Vagina (tissue), 2 donors: ENCODE data around the gene RALGDS. TPM values are rescaled to one million over a fixed set of nuclear protein-coding genes. Genes with fewer than 3 reads are reported as not detected.

Experiments used
- DNase-seq, 2 donors: peaks; one replicate each; pipeline ENCODE4 v3.0.0-alpha.2; 2017; ENCODE audit errors: extremely low spot score in 2 of 2
- H3K27ac ChIP-seq: fragments of 200-600 bp; sonication (generic); one replicate; pipeline ENCODE4 v1.5.1; 2019
- H3K27me3 ChIP-seq: fragments of 200-600 bp; sonication (generic); one replicate; pipeline ENCODE4 v1.5.1; 2019
- H3K36me3 ChIP-seq, 2 donors: fragments of 200-600 bp; sonication (generic); one replicate each; pipeline ENCODE4 v1.5.1; 2017 to 2019
- H3K4me1 ChIP-seq: fragments of 200-600 bp; sonication (generic); one replicate; pipeline ENCODE4 v1.5.1; 2019
- H3K4me3 ChIP-seq, 2 donors: fragments of 200-600 bp; sonication (generic); 1 replicate in 1 of 2; 2 replicates in 1 of 2; pipeline ENCODE4 v1.5.1; 2016 to 2019
- H3K9me3 ChIP-seq: fragments of 200-600 bp; sonication (generic); one replicate; pipeline ENCODE4 v1.5.1; 2019
- CTCF ChIP-seq, 3 experiments: fragments of 450-650 bp in 2 of 3; fragments of 200-600 bp in 1 of 3; sonication (generic) in 1 of 3; IDR thresholded peaks; one replicate each; pipeline ENCODE4 v1.5.1; 2017 to 2019; ENCODE audit warnings: antibody characterized with exemption in 3 of 3, mild to moderate bottlenecking in 2 of 3, moderate library complexity in 2 of 3
- POLR2A ChIP-seq, 2 donors: fragments of 450-650 bp; IDR thresholded peaks; one replicate each; pipeline ENCODE4 v1.6.1; 2017; ENCODE audit warnings: antibody characterized with exemption in 2 of 2, mild to moderate bottlenecking in 2 of 2, moderate library complexity in 2 of 2
- POLR2AphosphoS5 ChIP-seq, 2 donors: sonication (generic); formaldehyde crosslinking; IDR thresholded peaks; one replicate each; pipeline ENCODE4 v1.9.0; 2017; ENCODE audit warnings: antibody characterized with exemption in 2 of 2, mild to moderate bottlenecking in 2 of 2, low read depth in 1 of 2; ENCODE audit not compliant: insufficient read depth in 1 of 2
- intact Hi-C: fragments of 100-400 bp; cut with DNase I; formaldehyde crosslinking; loops from one replicate; pipeline ENCODE4 v1.15.1; 2023
- total RNA-seq: library from RNA; depleted of rRNA; stranded (reverse); fragments of >200 nt; gene quantifications from one replicate; pipeline ENCODE4 v1.2.3, GENCODE V29; 2016

Gene RALGDS
- total RNA-seq, 1 donor from 2014 or later: 85.0 TPM

- H3K27ac ChIP-seq: peak overlapping the region; percentile 51
- intact Hi-C loops: loop anchor here (1.0 to 10.0 kb wide), 2 partner anchors 42 to 110 kb away; partner anchors contain the start of gene GTF3C5
- H3K4me1 ChIP-seq: peaks cover 84% of the 10 kb centered on the region
- no peak for DNase-seq
- no peaks in the 10 kb centered on the region for H3K9me3 ChIP-seq
- H3K36me3 ChIP-seq: no peaks in the 10 kb centered on the region
- no peaks in the 10 kb centered on the region for H3K27me3 ChIP-seq
- peak overlapping the region in 1 of 2 donors; percentile 33 for H3K4me3 ChIP-seq
- TF ChIP-seq POLR2A (IDR thresholded peaks at IDR 0.05): no peak
- no peak for TF ChIP-seq CTCF (IDR thresholded peaks at IDR 0.05)
- no peak for TF ChIP-seq POLR2AphosphoS5 (IDR thresholded peaks at IDR 0.05; ENCODE audit: insufficient read depth in 1 of 2, low read depth in 1 of 2)
Measured at GRCh38 chr9:133144904-133145851, 24.1 kb upstream of the RALGDS start.

- intact Hi-C loops: loop anchor here (1.0 to 10.0 kb wide), 2 partner anchors 41 to 110 kb away; partner anchors contain the start of gene GTF3C5
Measured at GRCh38 chr9:133144142-133144903, 23.3 kb upstream of the RALGDS start.

GRCh38 chr9:133143639-133144141 lies 22.6 kb upstream of the RALGDS start:
- intact Hi-C loops: loop anchor here (1.0 to 10.0 kb wide), 2 partner anchors 40 to 109 kb away; partner anchors contain the start of gene GTF3C5
- Histone ChIP-seq H3K27ac (peak overlapping the region; percentile 51), H3K4me1 (peaks cover 91% of the 10 kb centered on the region), H3K27me3 (no peaks in the 10 kb centered on the region), H3K9me3 (no peaks in the 10 kb centered on the region), H3K36me3 (no peaks in the 10 kb centered on the region), H3K4me3 (peak overlapping the region; percentile 33 to 56)
- TF ChIP-seq POLR2AphosphoS5 (IDR thresholded peaks at IDR 0.05; ENCODE audit: insufficient read depth in 1 of 2, low read depth in 1 of 2): no peak
- TF ChIP-seq POLR2A (IDR thresholded peaks at IDR 0.05): no peak
- TF ChIP-seq CTCF (IDR thresholded peaks at IDR 0.05): no peak
- DNase-seq: no peak

More at GRCh38 chr9:133144142-133144903, 23.3 kb upstream of the RALGDS start:
- peaks cover 86% of the 10 kb centered on the region for H3K4me1 ChIP-seq
- no peaks in the 10 kb centered on the region for H3K9me3 ChIP-seq
- peak overlapping the region; percentile 51 for H3K27ac ChIP-seq
- H3K27me3 ChIP-seq: no peaks in the 10 kb centered on the region
- H3K4me3 ChIP-seq: peak overlapping the region; percentile 33 to 56
- TF ChIP-seq CTCF (IDR thresholded peaks at IDR 0.05): peak; percentile 94 to 98 (median 96)
- TF ChIP-seq POLR2A (IDR thresholded peaks at IDR 0.05): no peak
- TF ChIP-seq POLR2AphosphoS5 (IDR thresholded peaks at IDR 0.05; ENCODE audit: insufficient read depth in 1 of 2, low read depth in 1 of 2): peak; percentile 42 to 71
- DNase-seq: no peak
- H3K36me3 ChIP-seq: no peaks in the 10 kb centered on the region

GRCh38 chr9:133142684-133143622 lies 21.9 kb upstream of the RALGDS start:
- no peak for DNase-seq

More at GRCh38 chr9:133142684-133143622, 21.9 kb upstream of the RALGDS start:
- intact Hi-C loops: loop anchor here (10.0 kb wide), 1 partner anchor 108 kb away; the partner anchor contains the start of gene GTF3C5
- Histone ChIP-seq H3K9me3 (no peaks in the 10 kb centered on the region), H3K4me1 (peaks cover 90% of the 10 kb centered on the region), H3K4me3 (no peak overlapping the region), H3K36me3 (no peaks in the 10 kb centered on the region), H3K27ac (peak overlapping the region; percentile 51), H3K27me3 (no peaks in the 10 kb centered on the region)
- TF ChIP-seq POLR2A (IDR thresholded peaks at IDR 0.05) (no peak), CTCF (IDR thresholded peaks at IDR 0.05) (peak in 1 of 3 experiments; percentile 5)
